Fibroblast of lung (primary cell): ENCODE measurements around the gene MRPL16. TPM values are rescaled to one million over a fixed set of nuclear protein-coding genes. Genes with fewer than 3 reads are reported as not detected.

Experiments
- DNase-seq, 2 donors: peaks; one replicate each; pipeline versions ENCODE4 v3.0.0 to v3.0.0-alpha.2; 2010; ENCODE audit warnings: low read depth in 2 of 2
- H2AFZ ChIP-seq: 2 replicates; pipeline ENCODE4 v1.5.1; 2012; ENCODE audit warnings: low read length, control low read depth, inconsistent platforms
- H3K27ac ChIP-seq: 2 replicates; pipeline ENCODE4 v1.5.1; 2011; ENCODE audit warnings: low read length, control low read depth; ENCODE audit not compliant: insufficient read depth
- H3K27me3 ChIP-seq: 2 replicates; pipeline ENCODE4 v1.5.1; 2011; ENCODE audit warnings: mild to moderate bottlenecking, low read length; ENCODE audit not compliant: control insufficient read depth, insufficient read depth
- H3K36me3 ChIP-seq: 2 replicates; pipeline ENCODE4 v1.5.1; 2011; ENCODE audit warnings: low read length; ENCODE audit not compliant: control insufficient read depth, insufficient read depth
- H3K4me1 ChIP-seq: 2 replicates; pipeline ENCODE4 v1.5.1; 2011; ENCODE audit warnings: low read length; ENCODE audit not compliant: control insufficient read depth, insufficient read depth; ENCODE audit errors: extremely low read depth
- H3K4me2 ChIP-seq: 2 replicates; pipeline ENCODE4 v1.5.1; 2011; ENCODE audit warnings: low read length, control low read depth; ENCODE audit not compliant: insufficient read depth; ENCODE audit errors: extremely low read depth
- H3K4me3 ChIP-seq, 4 experiments: fragments of 200-600 bp in 1 of 4; sonication (generic) in 1 of 4; replicated peaks in 1 of 4; 2 replicates each; pipeline ENCODE4 v1.5.1; 2011 to 2016; ENCODE audit warnings: low read length in 4 of 4, low read depth in 3 of 4, mild to moderate bottlenecking in 3 of 4, control low read depth in 2 of 4, inconsistent platforms in 1 of 4, mixed read lengths in 1 of 4; ENCODE audit not compliant: insufficient read depth in 1 of 4; ENCODE audit errors: control extremely low read depth in 1 of 4
- H3K79me2 ChIP-seq: 2 replicates; pipeline ENCODE4 v1.5.1; 2012; ENCODE audit warnings: mild to moderate bottlenecking, low read length, inconsistent platforms; ENCODE audit not compliant: control insufficient read depth, insufficient read depth
- H3K9ac ChIP-seq: 2 replicates; pipeline ENCODE4 v1.5.1; 2011; ENCODE audit warnings: mild to moderate bottlenecking, low read length, control low read depth; ENCODE audit not compliant: insufficient read depth
- H3K9me3 ChIP-seq: 2 replicates; pipeline ENCODE4 v1.5.1; 2012; ENCODE audit warnings: low read depth, low read length; ENCODE audit not compliant: control insufficient read depth, insufficient read depth
- H4K20me1 ChIP-seq: 2 replicates; pipeline ENCODE4 v1.5.1; 2011; ENCODE audit warnings: low read length; ENCODE audit not compliant: control insufficient read depth, insufficient read depth; ENCODE audit errors: extremely low read depth
- EZH2 ChIP-seq: IDR thresholded peaks from 2 replicates; pipeline ENCODE4 v1.5.1; 2012; ENCODE audit warnings: low read length, control low read depth, mild to moderate bottlenecking; ENCODE audit errors: missing control alignments
- polyA plus RNA-seq, 2 donors: library from polyadenylated mRNA; depleted of rRNA in 1 of 2; stranded (reverse) in 1 of 2; unstranded in 1 of 2; fragments of >200 nt; gene quantifications; 2 replicates each; pipeline ENCODE4 v1.2.1, GENCODE V29; 2011 to 2012; ENCODE audit warnings: missing spikeins in 1 of 2
- total RNA-seq: library from RNA; depleted of rRNA; stranded (reverse); fragments of >200 nt; gene quantifications from 2 replicates; pipeline ENCODE4 v1.2.1, GENCODE V29; 2014
- TF ChIP-seq, protein P1 (sequence below), 2 donors: IDR thresholded peaks in 1 of 2; conservative IDR thresholded peaks in 1 of 2; 1 replicate in 1 of 2; 2 replicates in 1 of 2; pipeline ENCODE4 v1.5.1; 2011 to 2012; ENCODE audit warnings: low read length in 2 of 2, control low read depth in 1 of 2, inconsistent platforms in 1 of 2, low read depth in 1 of 2, mild to moderate bottlenecking in 1 of 2

The MRPL16 gene
- total and polyA plus RNA-seq, 2 donors (not counting 1 experiment from before 2014, with no cell fraction given) = 43.1 to 64.9 TPM

DNA sequence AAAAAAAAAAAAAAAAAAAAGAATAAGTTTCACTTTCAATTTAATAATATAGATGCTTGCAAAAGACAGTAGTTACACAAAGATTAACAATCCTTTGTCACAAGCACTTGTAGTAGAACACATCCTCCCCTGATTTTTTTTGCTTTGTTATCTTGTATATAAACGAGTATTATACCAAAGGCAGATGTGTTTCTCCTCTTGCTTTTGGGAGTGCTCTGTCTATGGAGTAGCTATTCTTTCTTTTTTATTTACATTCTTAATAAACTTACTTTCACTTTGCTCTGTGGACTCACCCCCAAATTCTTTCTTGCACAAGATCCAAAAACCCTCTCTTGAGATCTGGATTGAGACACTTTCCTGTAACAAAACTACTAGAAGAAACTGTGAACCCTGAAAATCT lies 3.4 kb upstream of the MRPL16 start:
- Histone ChIP-seq H3K9me3 (no peaks in the 10 kb centered on the region), H3K9ac (no peak overlapping the region), H3K27me3 (no peaks in the 10 kb centered on the region), H2AFZ (no peak overlapping the region), H3K27ac (no peak overlapping the region), H3K4me3 (peak overlapping the region in 1 of 4 experiments; percentile 22), H3K36me3 (no peaks in the 10 kb centered on the region), H3K4me2 (no peak overlapping the region), H3K79me2 (peaks cover 10% of the 10 kb centered on the region), H4K20me1 (no peaks in the 10 kb centered on the region), H3K4me1 (peaks cover 4% of the 10 kb centered on the region)
- no peak for TF ChIP-seq EZH2
- TF ChIP-seq, protein P1, sequence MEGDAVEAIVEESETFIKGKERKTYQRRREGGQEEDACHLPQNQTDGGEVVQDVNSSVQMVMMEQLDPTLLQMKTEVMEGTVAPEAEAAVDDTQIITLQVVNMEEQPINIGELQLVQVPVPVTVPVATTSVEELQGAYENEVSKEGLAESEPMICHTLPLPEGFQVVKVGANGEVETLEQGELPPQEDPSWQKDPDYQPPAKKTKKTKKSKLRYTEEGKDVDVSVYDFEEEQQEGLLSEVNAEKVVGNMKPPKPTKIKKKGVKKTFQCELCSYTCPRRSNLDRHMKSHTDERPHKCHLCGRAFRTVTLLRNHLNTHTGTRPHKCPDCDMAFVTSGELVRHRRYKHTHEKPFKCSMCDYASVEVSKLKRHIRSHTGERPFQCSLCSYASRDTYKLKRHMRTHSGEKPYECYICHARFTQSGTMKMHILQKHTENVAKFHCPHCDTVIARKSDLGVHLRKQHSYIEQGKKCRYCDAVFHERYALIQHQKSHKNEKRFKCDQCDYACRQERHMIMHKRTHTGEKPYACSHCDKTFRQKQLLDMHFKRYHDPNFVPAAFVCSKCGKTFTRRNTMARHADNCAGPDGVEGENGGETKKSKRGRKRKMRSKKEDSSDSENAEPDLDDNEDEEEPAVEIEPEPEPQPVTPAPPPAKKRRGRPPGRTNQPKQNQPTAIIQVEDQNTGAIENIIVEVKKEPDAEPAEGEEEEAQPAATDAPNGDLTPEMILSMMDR (conservative IDR thresholded peaks at IDR 0.05 in 1 of 2, IDR thresholded peaks at IDR 0.05 in 1 of 2; ENCODE audit: low read depth in 1 of 2, low read length in 2 of 2) = no peak
- DNase-seq = no peak

DNA sequence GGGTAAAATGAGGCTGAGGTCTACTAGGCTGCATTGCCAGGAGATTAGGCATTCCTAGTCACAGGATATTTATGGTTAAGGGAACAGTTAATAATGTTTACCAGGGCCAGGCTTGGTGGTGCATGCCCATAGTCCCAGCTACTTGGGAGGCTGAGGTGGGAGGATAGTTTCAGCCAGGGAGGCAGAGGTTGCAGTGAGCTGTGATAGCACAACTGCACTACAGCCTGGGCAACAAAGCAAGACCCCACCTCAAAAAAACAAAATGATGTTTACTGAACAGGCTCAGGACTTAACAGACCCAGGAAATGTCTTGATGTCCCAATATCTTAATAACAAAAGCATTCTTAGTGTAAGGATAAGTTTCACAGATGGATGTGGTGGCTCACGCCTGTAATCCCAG lies 2.8 kb upstream of the MRPL16 start:
- peaks cover 10% of the 10 kb centered on the region for H3K79me2 ChIP-seq
- no peak overlapping the region for H2AFZ ChIP-seq
- DNase-seq = no peak
- TF ChIP-seq EZH2 = no peak
- TF ChIP-seq, protein P1 (conservative IDR thresholded peaks at IDR 0.05 in 1 of 2, IDR thresholded peaks at IDR 0.05 in 1 of 2; ENCODE audit: low read depth in 1 of 2, low read length in 2 of 2) = no peak
- no peaks in the 10 kb centered on the region for H3K9me3 ChIP-seq
- H3K4me2 ChIP-seq = no peak overlapping the region
- no peak overlapping the region for H3K27ac ChIP-seq
- no peak overlapping the region for H3K9ac ChIP-seq
- peaks cover 4% of the 10 kb centered on the region for H3K4me1 ChIP-seq
- no peaks in the 10 kb centered on the region for H4K20me1 ChIP-seq
- no peaks in the 10 kb centered on the region for H3K27me3 ChIP-seq
- peaks cover 2% of the 10 kb centered on the region for H3K36me3 ChIP-seq
- no peak overlapping the region for H3K4me3 ChIP-seq

DNA sequence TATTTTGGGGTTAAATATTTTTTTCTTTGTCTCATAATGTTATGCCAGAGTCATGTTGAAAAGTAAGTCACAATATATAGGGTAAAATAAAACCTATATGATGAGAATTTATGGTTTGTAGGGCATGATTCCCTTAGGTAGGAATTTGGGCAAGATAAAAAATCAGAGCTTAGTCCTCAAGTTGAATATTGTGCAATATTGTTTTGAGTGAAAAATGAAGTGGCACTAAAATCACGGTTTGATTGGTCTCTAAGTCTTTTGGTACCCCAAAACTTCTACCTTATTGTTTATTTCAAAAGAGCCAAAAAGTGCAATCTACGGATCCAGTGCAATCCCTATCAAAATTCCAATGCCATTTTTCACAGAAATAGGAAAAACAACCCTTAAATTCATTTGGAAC lies 1.6 kb upstream of the MRPL16 start:
- TF ChIP-seq, protein P1 (conservative IDR thresholded peaks at IDR 0.05 in 1 of 2, IDR thresholded peaks at IDR 0.05 in 1 of 2; ENCODE audit: low read depth in 1 of 2, low read length in 2 of 2) = no peak
- TF ChIP-seq EZH2 = no peak
- no peak overlapping the region for H3K4me2 ChIP-seq
- peaks cover 10% of the 10 kb centered on the region for H3K79me2 ChIP-seq
- peaks cover 4% of the 10 kb centered on the region for H3K4me1 ChIP-seq
- no peak overlapping the region for H3K4me3 ChIP-seq
- no peak for DNase-seq
- H2AFZ ChIP-seq = no peak overlapping the region
- H3K27ac ChIP-seq = no peak overlapping the region
- H4K20me1 ChIP-seq = no peaks in the 10 kb centered on the region
- peaks cover 4% of the 10 kb centered on the region for H3K36me3 ChIP-seq
- H3K9ac ChIP-seq = no peak overlapping the region
- H3K9me3 ChIP-seq = no peaks in the 10 kb centered on the region
- H3K27me3 ChIP-seq = no peaks in the 10 kb centered on the region
